HG02973 (cell line): ENCODE results near the gene SLC12A6.
"Not testable (repeated sequence)": the region's sequence is repeated elsewhere in the genome, so short reads cannot be mapped to it uniquely, and the experiment has no call there.

Experiments used
- ATAC-seq: cut with Tn5 transposase; IDR thresholded peaks from one replicate; pipeline ENCODE4 v1.9.1; 2021; ENCODE audit warnings: moderate library complexity; ENCODE audit not compliant: unreplicated experiment

The SLC12A6 gene

GRCh38 chr15:34337557-34338306 is at the start of gene SLC12A6:
Gene SLC12A6 (minus strand): TSS chr15:34337781. CDS start chr15:34336680, 1,101 bp downstream.
- ATAC-seq, result peak; percentile 49

GRCh38 chr15:34381829-34382521 is 44.4 kb upstream of the SLC12A6 start:
- ATAC-seq, result not testable (repeated sequence)

DNA sequence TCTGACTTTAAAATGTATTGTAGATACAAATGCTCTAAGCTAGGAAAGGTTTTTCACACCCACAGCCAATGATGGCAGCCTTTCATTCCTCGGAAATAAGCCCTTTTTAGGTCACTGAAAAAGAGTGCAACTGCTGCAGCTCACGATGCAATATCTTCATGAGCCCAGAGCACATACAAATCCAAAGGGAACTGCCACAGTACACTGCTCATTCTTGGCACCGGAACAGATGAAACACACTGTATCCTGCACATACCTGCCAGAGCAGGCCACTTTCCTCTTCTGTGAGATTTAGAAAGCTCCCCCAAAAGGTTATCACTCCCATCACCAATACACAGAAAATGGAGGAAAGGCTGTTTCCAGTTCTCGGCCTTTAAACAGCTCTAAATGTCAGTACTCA is 42.9 kb upstream of the SLC12A6 start:
- ATAC-seq, result not testable (repeated sequence)

- ATAC-seq, result no peak
Observed at GRCh38 chr15:34376856-34377255, 39.3 kb upstream of the SLC12A6 start.

DNA sequence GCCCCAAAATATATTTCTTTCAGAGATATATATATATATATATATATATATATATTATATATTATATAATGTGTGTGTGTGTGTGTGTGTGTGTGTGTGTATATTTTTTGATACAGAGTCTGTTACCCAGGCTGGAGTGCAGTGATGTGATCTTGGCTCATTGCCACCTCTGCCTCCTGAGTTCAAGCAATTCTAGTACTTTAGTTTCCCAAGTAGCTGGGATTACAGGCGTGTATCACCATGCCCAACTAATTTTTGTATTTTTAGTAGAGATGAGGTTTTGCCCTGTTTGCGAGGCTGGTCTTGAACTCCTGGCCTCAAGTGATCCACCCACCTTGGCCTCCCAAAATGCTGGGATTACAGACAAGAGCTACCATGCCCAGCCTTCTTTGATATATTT is 38.0 kb upstream of the SLC12A6 start:
- not testable (repeated sequence) for ATAC-seq

- ATAC-seq, result no peak
Observed at GRCh38 chr15:34374816-34375215, 37.2 kb upstream of the SLC12A6 start.

DNA sequence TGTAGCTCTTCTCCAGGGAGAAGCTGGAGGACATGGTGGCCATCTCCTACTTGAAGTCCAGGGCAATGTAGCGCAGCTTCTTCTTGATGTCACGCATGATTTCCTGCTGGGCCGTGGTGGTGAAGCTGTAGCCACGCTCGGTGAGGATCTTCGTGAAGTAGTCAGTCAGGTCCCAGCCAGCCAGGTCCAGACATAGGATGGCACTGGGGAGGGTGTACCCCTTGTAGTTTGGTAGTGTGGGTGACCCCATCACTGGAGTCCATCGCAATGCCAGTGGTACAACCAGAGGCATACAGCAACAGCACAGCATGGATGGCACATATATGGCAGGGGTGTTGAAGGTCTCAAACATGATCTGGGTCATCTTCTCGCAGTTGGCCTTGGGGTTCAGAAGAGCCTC is 36.4 kb upstream of the SLC12A6 start:
- no peak for ATAC-seq

DNA sequence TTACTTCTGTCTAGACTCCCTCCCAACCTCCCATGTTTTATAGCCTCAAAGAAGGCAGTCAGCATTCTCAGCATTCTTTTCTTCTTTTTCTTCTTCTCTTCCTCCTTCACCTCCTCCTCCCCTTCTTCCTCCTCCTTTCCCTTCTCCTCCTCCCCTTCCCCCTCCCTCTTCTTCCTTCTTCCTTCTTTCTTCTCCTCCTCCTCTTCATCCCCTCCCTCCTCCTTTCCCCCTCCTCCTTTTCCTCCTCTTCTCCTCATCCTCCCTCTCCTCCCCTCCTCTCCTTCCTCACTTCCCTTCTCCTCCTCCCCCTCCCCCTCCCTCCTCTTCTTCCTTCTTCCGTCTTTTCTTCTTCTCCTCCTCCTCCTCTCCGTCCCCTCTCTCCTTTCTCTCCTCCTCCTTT is 33.1 kb upstream of the SLC12A6 start:
- no peak for ATAC-seq

DNA sequence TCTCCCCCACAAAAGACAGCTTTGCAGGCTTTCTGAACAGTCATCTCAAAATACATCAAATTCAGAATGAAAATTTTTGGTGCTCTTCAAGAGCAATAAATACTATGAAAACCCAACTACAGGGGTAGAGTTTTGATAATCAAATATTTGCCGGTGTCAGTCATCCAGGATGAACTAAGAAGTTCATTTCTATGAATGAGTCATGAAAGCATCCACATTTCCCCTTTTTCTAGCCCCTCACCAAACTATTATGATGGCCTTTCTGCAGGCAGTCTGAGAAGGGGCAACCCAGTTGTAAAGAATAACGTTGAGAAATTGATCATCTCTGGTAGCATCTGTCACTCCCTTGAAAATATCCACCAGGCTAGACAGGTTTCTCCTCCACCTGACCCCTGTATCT is 32.5 kb upstream of the SLC12A6 start:
- no peak for ATAC-seq

GRCh38 chr15:34367101-34368081 is 29.8 kb upstream of the SLC12A6 start, which contains the start of gene LPCAT4:
Gene LPCAT4 (minus strand): TSS chr15:34367196. CDS start chr15:34367100, 96 bp downstream.
- peak; percentile 75 for ATAC-seq

- no peak for ATAC-seq
Observed at GRCh38 chr15:34366271-34367065, 28.9 kb upstream of the SLC12A6 start.

- ATAC-seq, result no peak
Observed at GRCh38 chr15:34365836-34366235, 28.3 kb upstream of the SLC12A6 start.

DNA sequence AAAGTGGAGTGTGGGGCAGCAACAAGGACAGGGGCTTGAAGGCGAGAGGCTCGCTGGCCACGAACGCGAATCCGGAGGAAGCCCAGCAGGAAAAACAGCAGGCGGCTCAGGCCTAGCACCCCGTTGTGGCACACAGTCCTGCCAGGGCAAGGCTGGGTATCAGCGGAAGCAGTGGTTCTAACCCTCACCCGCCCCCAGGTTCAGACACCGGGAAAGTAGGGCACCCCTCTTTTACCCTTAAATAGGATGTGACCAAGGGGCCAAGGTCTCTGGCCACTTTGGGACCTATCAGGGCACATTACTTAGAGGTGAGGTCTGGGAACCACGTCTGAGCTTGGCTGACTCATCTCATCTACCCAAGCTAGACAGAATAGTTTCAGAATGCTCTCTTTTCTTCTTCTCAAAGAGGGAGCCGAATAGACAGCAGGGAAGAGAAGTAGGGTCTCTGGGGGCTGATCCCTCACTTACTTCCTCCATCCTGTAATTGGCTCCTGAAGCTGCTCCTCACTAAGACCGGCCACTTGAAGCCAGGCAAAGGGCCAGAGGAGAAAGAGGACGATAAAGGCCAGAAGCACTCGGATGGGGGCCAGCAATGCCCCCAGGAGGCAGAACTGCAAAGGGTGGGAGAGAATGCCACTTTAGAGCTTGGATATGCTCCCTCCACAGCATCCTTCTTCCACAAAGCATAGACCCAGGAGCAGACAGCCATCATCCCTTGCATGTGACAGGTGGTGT is 27.7 kb upstream of the SLC12A6 start:
- no peak for ATAC-seq

GRCh38 chr15:34364041-34364440 is 26.5 kb upstream of the SLC12A6 start:
- no peak for ATAC-seq

- ATAC-seq, result no peak
Observed at GRCh38 chr15:34362047-34362773, 24.6 kb upstream of the SLC12A6 start.

GRCh38 chr15:34361278-34361677 is 23.7 kb upstream of the SLC12A6 start:
- no peak for ATAC-seq

- ATAC-seq, result no peak
Observed at GRCh38 chr15:34360298-34360697, 22.7 kb upstream of the SLC12A6 start.

DNA sequence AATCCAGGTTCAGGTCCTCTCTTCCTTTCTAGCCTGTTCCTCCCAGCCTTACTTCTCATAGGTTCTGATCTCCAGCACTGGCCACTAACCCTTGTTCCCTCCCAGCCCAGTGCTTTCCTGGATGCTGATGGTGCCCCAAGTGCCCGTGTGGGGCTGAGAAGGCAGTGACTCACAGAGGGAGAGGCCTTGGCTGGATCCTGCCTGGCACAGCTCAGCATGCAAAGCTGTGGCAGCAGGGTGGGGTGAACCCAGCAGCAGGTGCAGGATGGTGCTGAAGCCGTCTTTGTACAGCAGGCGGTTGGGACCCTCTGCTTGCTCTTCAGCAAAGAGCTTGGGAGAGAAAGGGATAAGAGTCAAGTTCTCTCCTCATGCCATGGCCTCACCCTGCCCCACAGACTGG is 21.8 kb upstream of the SLC12A6 start:
- ATAC-seq, result no peak

GRCh38 chr15:34358948-34359347 is 21.4 kb upstream of the SLC12A6 start:
- no peak for ATAC-seq
